GM19193 (cell line): ENCODE measurements around the gene DOK7.

Experiments
- POLR2A ChIP-seq: IDR thresholded peaks from 4 replicates; pipeline ENCODE4 v1.6.1; 2011; ENCODE audit not compliant: insufficient read depth, insufficient read length; ENCODE audit errors: extremely low read depth

DOK7 gene

DNA sequence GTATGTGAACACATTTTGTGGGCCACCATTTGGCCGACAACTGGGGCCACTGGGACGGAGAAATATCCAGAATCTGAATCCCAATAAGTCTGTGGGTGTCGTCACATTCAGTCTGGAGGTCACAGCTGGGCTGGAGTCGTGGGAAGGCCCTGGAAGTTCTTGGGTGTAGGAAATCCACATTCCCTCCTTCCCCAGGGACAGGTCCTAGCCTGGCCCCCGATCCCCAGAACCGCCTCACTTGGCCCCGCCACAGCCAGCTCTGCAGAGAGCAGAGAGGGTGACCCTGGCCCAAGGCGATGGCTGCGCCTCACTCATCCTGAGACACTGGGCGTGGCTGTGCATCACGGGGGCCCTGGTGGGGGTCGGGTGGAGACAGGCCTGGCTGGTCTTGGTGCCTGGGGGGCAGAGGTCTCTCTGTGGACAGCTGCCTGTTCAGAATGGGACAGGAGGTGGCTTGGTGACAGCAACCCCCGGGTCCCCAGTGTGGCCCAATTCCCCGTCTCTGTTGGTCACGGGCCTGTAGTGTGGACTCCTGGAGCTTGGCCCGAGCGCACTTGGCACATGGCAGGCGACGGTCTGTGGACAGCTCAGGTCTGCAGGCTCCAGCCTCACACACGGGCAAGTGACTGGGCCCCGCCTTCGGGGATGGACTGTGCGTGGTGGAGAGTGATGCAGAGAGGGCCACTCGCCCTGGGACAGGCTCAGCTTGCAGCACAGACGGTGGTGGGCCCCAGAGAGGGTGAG lies 16.4 kb downstream of the DOK7 start:
- no peak for TF ChIP-seq POLR2A

DNA sequence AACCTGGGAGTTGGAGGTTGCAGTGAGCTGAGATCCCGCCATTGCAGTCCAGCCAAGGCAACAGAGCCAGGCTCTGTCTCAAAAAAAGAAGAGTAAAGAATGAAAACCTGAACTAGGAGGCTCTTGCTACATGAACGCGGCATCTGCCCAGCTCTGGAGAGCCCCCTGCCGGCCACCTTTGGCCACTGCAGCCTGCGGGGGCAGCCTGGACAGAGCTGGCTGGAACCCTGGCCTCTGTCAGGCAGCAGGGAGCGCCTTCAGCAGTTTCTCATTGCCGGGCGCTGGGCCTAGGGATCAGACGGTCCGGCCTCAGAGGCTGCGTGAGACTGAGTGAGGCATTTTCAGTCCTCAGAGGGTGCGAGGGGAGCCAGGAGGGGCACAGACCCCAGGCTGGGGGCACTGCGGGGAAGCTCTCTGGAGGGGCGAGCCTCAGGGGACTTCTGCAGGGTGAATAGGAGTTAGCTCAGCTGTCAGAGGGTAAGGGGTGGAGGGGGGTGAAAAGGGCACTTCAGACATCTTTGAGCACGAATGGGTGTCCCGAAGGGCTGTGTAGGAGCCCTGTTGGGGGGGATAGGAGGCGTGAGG lies 17.5 kb downstream of the DOK7 start:
- no peak for TF ChIP-seq POLR2A

DNA sequence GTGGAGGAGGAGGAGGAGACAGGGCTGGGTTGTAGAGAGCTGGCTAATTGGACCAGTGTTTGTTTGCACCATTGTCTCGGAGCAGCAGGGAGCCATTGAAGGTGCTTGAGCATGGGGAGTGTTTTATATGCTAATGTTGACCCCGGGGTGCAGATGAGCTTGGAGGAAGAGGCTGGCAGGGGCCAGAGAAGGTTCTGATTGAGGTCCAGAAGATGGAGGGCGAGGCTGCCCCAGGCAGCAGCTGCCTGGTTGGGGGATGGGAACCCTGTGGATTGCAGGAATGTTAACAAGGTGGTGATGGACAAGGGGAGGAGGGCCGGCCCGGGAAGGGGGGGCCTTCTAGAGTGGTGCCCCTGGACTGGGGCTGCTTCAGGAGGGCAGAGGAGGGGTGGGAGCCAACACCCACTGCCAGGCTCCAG lies 18.0 kb downstream of the DOK7 start:
- no peak for TF ChIP-seq POLR2A

DNA sequence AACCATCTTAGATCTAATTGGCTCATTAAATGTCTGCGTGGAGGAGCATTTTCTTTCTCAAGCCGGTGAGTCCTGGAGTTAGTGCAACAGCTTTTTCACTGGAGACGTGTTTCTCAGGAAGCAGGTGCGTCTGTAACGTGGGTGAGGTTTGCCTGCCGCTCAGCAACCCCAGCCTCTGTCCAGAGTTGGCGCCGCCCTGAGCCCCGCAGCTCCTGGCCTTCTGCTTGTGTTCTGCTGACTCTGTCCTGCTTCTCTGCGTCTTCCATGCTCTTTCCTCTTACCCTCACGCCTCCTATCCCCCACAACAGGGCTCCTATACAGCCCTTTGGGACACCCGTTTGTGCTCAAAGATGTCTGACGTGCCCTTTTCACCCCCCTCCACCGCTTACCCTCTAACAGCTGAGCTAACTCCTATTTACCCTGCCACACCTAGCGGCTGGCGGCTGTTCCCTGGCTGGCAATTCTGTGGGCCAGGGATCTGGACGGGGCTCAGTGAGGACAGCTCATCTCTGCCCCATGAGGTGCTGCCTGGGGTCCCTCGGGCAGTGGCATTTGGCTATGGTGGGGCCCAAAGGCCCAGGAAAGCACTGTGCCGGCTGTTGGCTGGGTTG lies 18.8 kb downstream of the DOK7 start:
- TF ChIP-seq POLR2A = no peak

DNA sequence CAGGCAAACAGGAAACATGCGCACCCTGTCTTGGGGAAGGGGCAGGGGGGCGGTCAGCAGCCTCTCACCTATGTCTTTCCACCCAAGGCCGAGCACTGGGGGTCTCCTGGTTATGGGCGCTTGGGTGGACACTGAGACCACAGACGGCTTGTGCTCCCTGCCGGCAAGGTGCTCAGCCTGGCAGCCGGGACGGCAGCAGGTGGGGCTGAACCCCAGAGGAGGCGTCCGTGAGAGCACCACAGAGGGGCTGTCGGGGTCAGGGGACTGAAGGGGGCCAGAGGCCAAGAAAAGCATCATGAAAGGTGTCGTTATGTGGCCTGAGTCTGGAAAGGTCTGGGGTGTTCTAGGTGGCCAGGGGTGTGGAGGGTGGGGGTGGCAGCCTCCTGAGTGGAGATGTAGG lies 19.6 kb downstream of the DOK7 start:
- TF ChIP-seq POLR2A = no peak

DNA sequence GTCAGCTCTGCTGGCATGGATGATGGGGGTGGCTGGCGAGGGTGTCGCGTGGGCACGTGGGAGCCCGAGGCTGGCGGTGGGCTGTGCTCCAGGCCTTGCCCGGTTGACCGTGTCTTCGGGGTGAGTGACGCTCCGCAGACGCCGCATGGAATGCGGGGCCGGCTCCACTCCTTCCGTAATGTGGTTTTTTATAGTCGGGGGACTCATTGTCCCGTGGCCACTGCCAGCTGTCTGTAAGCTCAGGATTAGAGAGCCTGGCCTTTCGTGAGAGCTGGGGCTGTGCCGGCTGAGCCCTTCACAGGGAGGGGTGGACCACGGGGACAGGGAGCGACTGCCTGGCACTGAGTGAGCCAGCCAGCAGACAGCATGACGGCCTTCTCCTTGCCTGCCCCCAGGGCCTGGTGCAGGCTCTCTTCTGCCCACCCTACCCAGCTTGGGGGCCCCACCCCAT lies 20.4 kb downstream of the DOK7 start:
- no peak for TF ChIP-seq POLR2A

DNA sequence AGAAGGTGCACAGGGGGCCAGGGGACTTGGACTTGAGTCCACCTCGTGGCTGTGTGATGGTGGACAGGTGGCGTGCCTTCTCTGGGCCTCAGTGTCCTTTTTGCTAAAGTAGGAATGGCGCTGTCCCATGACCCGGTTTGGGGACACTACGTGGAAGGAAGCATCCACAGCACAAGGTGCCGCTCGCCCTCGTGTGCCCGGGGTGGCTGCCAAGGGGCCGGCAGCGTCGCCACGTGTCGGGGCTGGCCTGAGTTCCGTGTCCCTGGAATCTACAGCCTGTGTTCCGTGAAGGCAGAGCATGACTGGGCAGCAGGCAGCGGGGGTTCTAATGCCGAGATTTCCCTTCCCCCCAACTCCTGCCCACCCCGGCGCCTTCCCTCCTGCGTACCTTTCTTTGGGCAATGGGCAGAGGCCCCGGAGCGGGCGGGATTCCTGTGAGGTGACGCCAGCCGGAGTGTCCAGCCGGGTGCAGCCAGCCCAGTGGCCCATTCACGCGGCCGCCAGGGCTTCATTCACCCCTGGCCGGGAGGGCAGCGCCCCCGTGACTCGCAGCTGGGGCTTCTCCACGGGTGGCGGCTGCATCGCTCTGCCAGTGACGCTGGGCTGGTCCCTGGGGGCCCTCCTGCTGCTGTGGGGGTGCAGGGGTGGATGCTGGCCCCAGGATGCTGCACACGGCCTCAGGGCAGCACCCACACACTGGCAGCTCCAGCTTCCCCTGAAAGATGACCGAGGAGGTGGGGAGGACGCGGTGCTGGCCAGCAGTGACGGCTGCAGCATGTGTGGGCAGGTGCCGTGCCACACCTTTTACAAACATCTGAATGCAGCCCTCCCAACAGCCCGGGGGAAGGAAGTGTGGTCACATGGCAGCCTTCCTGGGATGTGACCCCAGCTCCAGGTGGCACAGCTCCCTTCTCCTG lies 21.2 kb downstream of the DOK7 start:
- TF ChIP-seq POLR2A = no peak

DNA sequence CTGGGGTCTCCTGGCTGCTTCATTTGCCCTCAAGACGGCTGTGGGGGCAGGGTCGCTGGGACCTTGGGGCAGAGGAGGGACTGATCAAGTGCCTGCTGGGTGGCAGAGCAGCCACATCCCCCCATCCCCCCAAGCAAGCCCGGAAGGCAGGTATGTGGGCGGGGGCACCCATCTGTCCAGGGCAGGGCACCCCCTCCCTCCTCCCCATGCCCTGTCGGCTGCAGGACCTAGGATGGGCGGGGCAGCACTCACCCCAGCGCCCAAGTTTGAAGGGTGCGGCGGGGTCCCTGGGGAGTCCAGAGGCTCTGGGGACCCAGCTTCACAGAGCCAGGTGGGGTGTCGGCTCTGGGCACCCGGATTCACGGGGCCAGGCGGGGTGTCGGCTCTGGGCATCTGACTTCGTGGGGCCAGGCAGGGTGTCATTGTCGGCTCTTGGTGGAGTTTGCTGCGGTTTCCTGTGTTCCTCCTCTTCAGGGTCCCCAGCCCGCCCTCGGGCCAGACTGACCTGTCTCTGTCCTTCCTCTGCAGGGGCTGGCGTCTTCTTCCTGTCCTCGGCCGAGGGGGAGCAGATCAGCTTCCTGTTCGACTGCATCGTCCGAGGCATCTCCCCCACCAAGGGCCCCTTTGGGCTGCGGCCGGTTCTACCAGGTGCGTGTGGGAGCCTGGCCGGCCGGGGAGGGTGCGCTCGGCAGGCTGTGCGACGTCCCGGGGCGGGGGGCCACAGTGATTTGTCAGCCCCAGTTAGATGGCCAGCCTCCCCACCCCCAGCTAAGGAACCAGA lies 22.1 kb downstream of the DOK7 start:
- no peak for TF ChIP-seq POLR2A

DNA sequence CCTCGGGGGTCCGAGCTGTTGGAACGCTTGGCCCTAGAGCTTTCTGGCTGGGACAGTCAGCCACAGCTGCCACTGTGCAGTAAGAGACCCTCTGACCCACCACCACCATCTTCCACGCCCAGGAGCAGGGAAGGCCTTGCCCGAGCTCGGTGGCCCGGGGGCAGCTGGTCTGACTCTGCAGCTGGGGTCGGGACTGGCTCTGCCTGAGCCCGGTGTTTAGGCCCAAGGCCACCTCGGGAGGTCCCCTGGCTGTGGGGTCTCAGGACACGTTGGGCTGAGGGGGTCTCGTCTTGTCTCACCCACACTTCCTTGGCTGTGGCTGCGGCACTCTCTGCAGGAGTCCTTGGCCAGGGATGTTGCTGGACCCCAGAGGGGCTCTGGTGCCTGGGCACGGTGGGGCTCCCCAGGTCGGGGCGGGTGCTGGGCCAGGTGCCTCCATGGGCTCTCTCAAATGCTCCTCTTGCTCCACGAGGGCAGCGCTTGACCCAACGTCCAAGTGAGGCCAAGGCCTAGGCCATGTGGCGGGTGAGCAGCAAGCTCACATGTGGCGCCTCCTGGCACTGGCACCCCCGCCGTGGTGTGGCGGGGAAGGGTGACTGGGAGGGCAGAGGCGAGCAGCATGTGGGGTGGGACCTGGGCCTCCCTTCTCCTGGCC lies 22.9 kb downstream of the DOK7 start:
- no peak for TF ChIP-seq POLR2A

DNA sequence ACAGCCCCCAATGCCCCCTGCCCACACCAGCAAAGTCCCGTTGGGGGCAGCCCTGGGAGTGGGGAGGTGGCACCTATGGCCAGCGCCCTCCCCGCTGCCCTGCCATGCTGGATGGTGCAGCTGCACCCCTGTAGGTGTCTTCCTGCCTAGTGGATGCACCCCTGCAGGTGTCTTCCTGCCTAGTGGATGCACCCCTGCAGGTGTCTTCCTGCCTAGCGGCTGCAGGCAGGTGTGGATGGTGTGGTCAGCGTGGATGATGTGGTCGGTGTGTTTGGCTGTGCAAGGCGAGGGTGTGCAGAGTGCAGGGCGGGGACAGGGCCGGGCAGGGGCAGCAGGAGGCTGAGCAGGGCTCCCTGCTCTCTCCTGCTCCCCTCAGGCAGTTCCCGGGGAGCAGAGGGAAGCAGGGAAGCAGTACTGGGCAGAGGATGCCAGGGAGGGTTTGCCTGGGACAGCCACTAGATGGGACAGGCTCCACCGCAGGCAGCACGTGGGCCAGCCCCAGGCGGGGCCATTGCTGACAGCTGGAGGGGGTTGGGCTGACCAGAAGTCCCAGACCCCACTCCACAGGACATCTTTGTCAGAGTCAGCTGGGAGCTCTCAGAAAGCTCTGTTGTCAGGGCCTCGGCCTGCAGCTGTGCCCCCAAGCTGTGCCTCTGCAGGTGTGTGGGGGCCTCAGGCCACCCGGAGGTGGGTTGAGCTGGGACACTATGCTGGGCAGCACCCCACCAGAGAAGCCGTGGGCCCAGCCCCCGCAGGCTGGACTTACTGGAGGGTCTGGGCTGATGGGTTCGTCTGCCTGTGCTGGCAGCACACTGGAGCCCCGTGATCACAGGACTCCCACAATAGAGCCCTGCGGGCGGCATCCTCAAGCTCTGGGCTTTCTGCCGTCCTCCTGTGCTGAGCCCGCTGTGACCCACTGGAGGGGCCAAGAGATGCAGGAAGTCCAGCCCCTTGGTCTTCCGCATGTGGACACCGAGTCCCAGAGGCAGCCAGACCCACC lies 23.7 kb downstream of the DOK7 start:
- TF ChIP-seq POLR2A = no peak

DNA sequence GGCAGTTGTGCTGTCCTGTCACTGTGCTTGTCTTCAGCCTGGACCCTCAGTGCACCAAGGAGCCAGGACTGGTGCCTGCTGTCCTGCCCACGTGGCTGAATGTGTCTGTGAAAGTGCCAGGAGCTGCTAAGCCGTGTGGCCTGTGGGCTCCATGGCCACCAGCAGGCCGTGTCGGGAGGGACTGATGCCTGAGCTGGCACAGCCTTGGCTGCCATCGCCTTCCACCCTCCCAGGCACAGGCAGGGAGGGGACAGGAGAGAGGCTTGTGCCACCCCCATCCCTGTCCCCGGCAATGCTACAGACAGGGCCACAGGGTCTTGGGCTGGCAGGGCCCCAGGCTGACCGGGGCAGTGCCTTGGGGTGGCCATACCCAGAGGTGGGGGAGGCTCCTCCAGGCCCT lies 24.8 kb downstream of the DOK7 start:
- TF ChIP-seq POLR2A = no peak

DNA sequence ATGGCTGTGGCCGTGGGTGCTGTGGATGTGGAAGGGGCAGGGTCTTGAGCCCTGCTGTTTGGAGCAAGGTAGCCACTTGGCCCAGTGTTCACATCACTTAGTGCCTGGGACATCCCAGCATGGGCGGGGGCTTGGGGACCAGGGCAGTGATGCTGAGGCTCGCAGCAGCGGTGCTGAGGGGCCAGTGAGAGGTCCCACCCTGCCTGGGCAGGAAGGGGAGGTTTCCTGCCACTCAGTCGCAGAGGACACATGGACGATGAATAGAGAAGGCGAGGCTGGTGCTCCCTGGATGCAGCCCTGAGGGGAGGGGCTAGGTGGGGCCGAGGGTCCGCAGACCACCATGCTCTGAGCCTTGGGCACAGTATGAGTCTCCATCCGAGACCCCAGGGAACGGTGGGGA lies 25.7 kb downstream of the DOK7 start:
- TF ChIP-seq POLR2A = no peak
